DND-41 (cell line): ENCODE results near the gene TNXB.

Source experiments
- CTCF ChIP-seq: IDR thresholded peaks from 2 replicates; pipeline ENCODE4 v1.5.1; 2012; ENCODE audit warnings: borderline replicate concordance, low read length, moderate library complexity, mild to moderate bottlenecking; ENCODE audit not compliant: poor library complexity, severe bottlenecking; ENCODE audit errors: extremely low read depth
- EZH2 ChIP-seq: IDR thresholded peaks from 3 replicates; pipeline ENCODE4 v1.6.1; 2012; ENCODE audit warnings: borderline replicate concordance, low read depth, mild to moderate bottlenecking, moderate library complexity, low read length, inconsistent platforms; ENCODE audit not compliant: severe bottlenecking

GRCh38 chr6:32156891-32157290 is 47.8 kb upstream of the TNXB start:
- TF ChIP-seq CTCF (no peak), EZH2 (no peak)
